Neuronal stem cell (in vitro differentiated cells): ENCODE results near the gene BRD3.

Experiments
- DNase-seq: peaks from one replicate; pipeline ENCODE4 v3.0.0-alpha.2; 2013; ENCODE audit warnings: low spot score
- H2AFZ ChIP-seq: one replicate; pipeline ENCODE4 v1.6.1; 2013; ENCODE audit warnings: mild to moderate bottlenecking, low read length, inconsistent platforms
- H2AK5ac ChIP-seq: 2 replicates; pipeline ENCODE4 v1.6.1; 2013; ENCODE audit warnings: low read depth, mild to moderate bottlenecking, inconsistent platforms, low read length, moderate library complexity, mixed read lengths
- H2BK120ac ChIP-seq: 2 replicates; pipeline ENCODE4 v1.6.1; 2013; ENCODE audit warnings: low read depth, mild to moderate bottlenecking, inconsistent platforms, low read length, moderate library complexity, mixed read lengths
- H2BK12ac ChIP-seq: one replicate; pipeline ENCODE4 v1.6.1; 2013; ENCODE audit warnings: low read length, inconsistent platforms
- H2BK15ac ChIP-seq: 2 replicates; pipeline ENCODE4 v1.6.1; 2013; ENCODE audit warnings: mild to moderate bottlenecking, low read length, inconsistent platforms, mixed read lengths
- H2BK5ac ChIP-seq: one replicate; pipeline ENCODE4 v1.6.1; 2013; ENCODE audit warnings: inconsistent platforms, mild to moderate bottlenecking, low read length, moderate library complexity
- H3K14ac ChIP-seq: one replicate; pipeline ENCODE4 v1.6.1; 2013; ENCODE audit warnings: low read length, inconsistent platforms
- H3K18ac ChIP-seq: 2 replicates; pipeline ENCODE4 v1.6.1; 2013; ENCODE audit warnings: low read length, inconsistent platforms
- H3K23ac ChIP-seq: 2 replicates; pipeline ENCODE4 v1.6.1; 2013; ENCODE audit warnings: low read depth, mild to moderate bottlenecking, mixed read lengths, low read length, inconsistent platforms; ENCODE audit not compliant: poor library complexity
- H3K27ac ChIP-seq: replicated peaks from 3 replicates; pipeline ENCODE4 v1.5.1; 2013; ENCODE audit warnings: low read length, inconsistent platforms
- H3K27me3 ChIP-seq, 3 experiments: 2 replicates each; pipeline ENCODE4 v1.6.1; 2013; ENCODE audit warnings: low read length in 3 of 3, mild to moderate bottlenecking in 2 of 3, inconsistent platforms in 1 of 3, low read depth in 1 of 3, mixed read lengths in 1 of 3, moderate library complexity in 1 of 3; ENCODE audit not compliant: control insufficient read depth in 3 of 3, insufficient read depth in 3 of 3
- H3K36me3 ChIP-seq, 2 donors: replicated peaks in 1 of 2; 2 replicates each; pipeline ENCODE4 v1.6.1; 2013; ENCODE audit warnings: low read length in 2 of 2; ENCODE audit not compliant: control insufficient read depth in 2 of 2, insufficient read depth in 2 of 2
- H3K4ac ChIP-seq: 2 replicates; pipeline ENCODE4 v1.6.1; 2013; ENCODE audit warnings: inconsistent platforms, mild to moderate bottlenecking, low read length, moderate library complexity
- H3K4me1 ChIP-seq, 2 donors: 1 replicate in 1 of 2; 2 replicates in 1 of 2; pipeline ENCODE4 v1.6.1; 2013; ENCODE audit warnings: low read length in 2 of 2, low read depth in 1 of 2; ENCODE audit not compliant: control insufficient read depth in 2 of 2, insufficient read depth in 1 of 2
- H3K4me2 ChIP-seq: one replicate; pipeline ENCODE4 v1.6.1; 2013; ENCODE audit warnings: mild to moderate bottlenecking, low read length, inconsistent platforms; ENCODE audit not compliant: insufficient read depth, poor library complexity, severe bottlenecking
- H3K4me3 ChIP-seq, 2 donors: 2 replicates each; pipeline ENCODE4 v1.5.1; 2013; ENCODE audit warnings: low read length in 2 of 2, mild to moderate bottlenecking in 2 of 2, inconsistent platforms in 1 of 2, moderate library complexity in 1 of 2
- H3K79me1 ChIP-seq: one replicate; pipeline ENCODE4 v1.6.1; 2013; ENCODE audit warnings: low read depth, mild to moderate bottlenecking, inconsistent platforms, low read length, moderate library complexity
- H3K9ac ChIP-seq: one replicate; pipeline ENCODE4 v1.6.1; 2013; ENCODE audit warnings: mild to moderate bottlenecking, low read depth, low read length, inconsistent platforms; ENCODE audit not compliant: poor library complexity
- H3K9me3 ChIP-seq, 2 donors: replicated peaks in 1 of 2; 2 replicates each; pipeline versions ENCODE3 to v1.6.1; 2013; ENCODE audit warnings: low read length in 2 of 2, mild to moderate bottlenecking in 2 of 2, inconsistent platforms in 1 of 2, low read depth in 1 of 2, mixed read lengths in 1 of 2, moderate library complexity in 1 of 2; ENCODE audit not compliant: control insufficient read depth in 2 of 2, insufficient read depth in 1 of 2
- H4K8ac ChIP-seq: one replicate; pipeline ENCODE4 v1.6.1; 2013; ENCODE audit warnings: low read depth, mild to moderate bottlenecking, inconsistent platforms, low read length, moderate library complexity
- H4K91ac ChIP-seq: one replicate; pipeline ENCODE4 v1.6.1; 2013; ENCODE audit warnings: low read length, low read depth, mild to moderate bottlenecking, inconsistent platforms; ENCODE audit not compliant: poor library complexity
- WGBS, 2 donors: extraction: QIAGEN DNeasy Blood & Tissue Kit; methylation state at CpG; one replicate each; pipeline ENCODE4 v1.1.7; 2013; ENCODE audit warnings: missing lambda C conversion rate in 2 of 2, mixed read lengths in 1 of 2; ENCODE audit not compliant: insufficient read length in 2 of 2, insufficient replicate concordance in 1 of 2; ENCODE audit errors: extremely low coverage in 2 of 2; 5-methylcytosine and 5-hydroxymethylcytosine counted together

BRD3 gene

DNA sequence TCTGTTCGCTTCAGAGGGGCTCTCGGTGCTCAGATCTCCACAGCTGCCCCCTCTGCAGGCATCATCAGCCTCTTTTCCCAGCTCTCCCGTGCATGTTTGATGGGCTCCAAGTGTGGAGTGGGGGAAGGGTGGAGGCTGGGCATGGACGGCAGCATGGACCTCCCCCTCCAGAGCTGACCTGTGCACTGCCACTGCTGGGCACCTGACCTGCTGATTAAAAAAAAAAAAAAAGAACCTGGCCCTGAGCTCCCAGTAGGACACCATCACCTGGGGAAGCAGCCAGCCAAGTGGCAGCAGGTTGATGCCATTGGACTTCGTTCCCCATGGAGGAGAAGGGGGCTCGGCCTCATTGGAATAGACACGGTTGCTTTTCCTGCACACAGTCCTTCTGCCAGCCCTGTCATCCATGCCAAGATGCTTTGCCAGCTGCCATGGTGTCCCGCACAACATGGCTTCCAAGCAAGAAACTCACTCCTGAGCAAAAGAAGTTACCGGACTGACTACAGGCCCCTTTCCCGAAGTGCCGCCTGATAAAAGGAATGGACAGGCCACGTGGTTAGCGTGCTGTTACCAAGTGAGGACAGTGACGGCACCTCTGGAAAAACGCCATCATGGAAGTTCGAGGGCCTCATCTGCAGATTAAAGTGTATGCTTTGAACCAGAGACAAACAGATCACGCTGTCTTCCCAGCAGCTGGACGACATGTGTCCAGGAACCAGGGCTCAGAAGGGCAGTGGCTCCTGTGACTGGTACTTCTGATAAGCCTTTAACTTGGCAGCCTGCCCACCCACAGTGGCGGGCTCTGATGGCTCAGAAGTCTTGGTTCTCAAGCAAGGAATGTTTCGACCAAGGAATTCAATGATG, 57.3 kb downstream of the BRD3 start:
- no peaks in the 10 kb centered on the region for H3K36me3 ChIP-seq
- no peak overlapping the region for H2BK120ac ChIP-seq
- H3K4me2 ChIP-seq, result no peak overlapping the region
- H3K23ac ChIP-seq, result no peak overlapping the region
- H4K8ac ChIP-seq, result no peak overlapping the region
- H3K14ac ChIP-seq, result no peak overlapping the region
- no peak overlapping the region for H2BK12ac ChIP-seq
- WGBS, 2 donors, result no CpG with 5 or more reads among the region's 20 CpGs
- no peak overlapping the region for H2BK5ac ChIP-seq
- H3K27me3 ChIP-seq, result no peaks in the 10 kb centered on the region
- H3K4me1 ChIP-seq, result no peaks in the 10 kb centered on the region
- no peak overlapping the region for H3K18ac ChIP-seq
- no peak overlapping the region for H2BK15ac ChIP-seq
- no peak overlapping the region for H3K9ac ChIP-seq
- H2AFZ ChIP-seq, result no peak overlapping the region
- no peak overlapping the region for H2AK5ac ChIP-seq
- H3K4ac ChIP-seq, result no peak overlapping the region
- H3K79me1 ChIP-seq, result no peaks in the 10 kb centered on the region
- no peak overlapping the region for H3K4me3 ChIP-seq
- H3K9me3 ChIP-seq, result peaks cover 12 to 14% of the 10 kb centered on the region in 2 donors
- DNase-seq, result no peak
- H3K27ac ChIP-seq, result no peak overlapping the region
- H4K91ac ChIP-seq, result no peak overlapping the region

DNA sequence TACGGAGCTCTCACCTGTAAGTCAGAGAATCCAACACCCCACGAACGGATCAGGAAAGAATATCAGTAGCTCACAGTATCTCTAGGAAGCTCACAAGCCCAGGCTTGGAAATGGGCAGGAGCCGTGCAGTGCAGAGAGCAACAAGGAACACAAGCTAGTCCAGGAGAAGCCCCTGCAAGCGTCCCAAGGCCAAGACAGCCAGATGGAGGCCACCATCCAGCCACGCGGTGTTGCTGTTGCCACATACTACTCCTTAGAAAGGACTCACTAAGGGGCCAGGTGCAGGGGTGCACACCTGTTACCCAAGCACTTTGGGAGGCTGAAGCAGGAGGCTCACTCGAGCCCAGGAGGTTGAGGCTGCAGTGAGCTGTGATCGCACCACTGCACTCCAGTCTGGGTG, 60.3 kb downstream of the BRD3 start:
- DNase-seq, result no peak
- H3K79me1 ChIP-seq, result no peaks in the 10 kb centered on the region
- H3K14ac ChIP-seq, result no peak overlapping the region

DNA sequence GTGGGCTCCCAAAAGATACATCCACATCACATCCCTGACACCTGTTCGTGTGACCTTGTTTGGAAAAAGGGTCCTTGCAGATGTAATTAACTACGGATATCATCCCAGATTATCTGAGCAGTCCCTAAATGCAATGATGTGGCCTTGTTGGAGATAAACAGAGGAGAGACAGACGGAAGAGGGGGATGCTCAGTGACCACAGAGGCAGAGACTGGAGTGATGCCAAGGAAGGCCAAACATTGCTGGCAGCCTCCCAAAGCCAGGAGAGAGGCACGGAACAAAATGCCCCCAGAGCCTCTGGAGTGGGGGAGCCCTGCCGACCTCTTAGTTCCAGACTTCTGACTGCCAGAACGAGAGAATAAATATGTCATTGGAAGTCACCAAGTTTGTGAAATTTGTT, 60.7 kb downstream of the BRD3 start:
- no peak overlapping the region for H3K4ac ChIP-seq

More for the DNA sequence above, 60.3 kb downstream of the BRD3 start:
- no peaks in the 10 kb centered on the region for H3K36me3 ChIP-seq
- H2BK12ac ChIP-seq, result no peak overlapping the region
- H4K91ac ChIP-seq, result no peak overlapping the region
- no peak overlapping the region for H3K4me2 ChIP-seq
- no peaks in the 10 kb centered on the region for H3K4me1 ChIP-seq
- H3K4ac ChIP-seq, result no peak overlapping the region
- H3K4me3 ChIP-seq, result no peak overlapping the region
- no peaks in the 10 kb centered on the region for H3K27me3 ChIP-seq
- no peak overlapping the region for H3K18ac ChIP-seq
- no peak overlapping the region for H2BK15ac ChIP-seq
- H2AK5ac ChIP-seq, result no peak overlapping the region
- H2AFZ ChIP-seq, result no peak overlapping the region
- H3K9ac ChIP-seq, result no peak overlapping the region
- H2BK5ac ChIP-seq, result no peak overlapping the region
- H3K9me3 ChIP-seq, result peaks cover 5 to 7% of the 10 kb centered on the region in 2 donors
- H4K8ac ChIP-seq, result no peak overlapping the region
- no CpG with 5 or more reads among the region's 9 CpGs for WGBS, 2 donors
- no peak overlapping the region for H2BK120ac ChIP-seq
- H3K23ac ChIP-seq, result no peak overlapping the region
- H3K27ac ChIP-seq, result no peak overlapping the region

GRCh38 chr9:134005381-134005780, 62.4 kb downstream of the BRD3 start:
- Histone ChIP-seq H3K14ac (no peak overlapping the region), H3K4me2 (no peak overlapping the region), H3K79me1 (peaks cover 3% of the 10 kb centered on the region), H2BK5ac (peak overlapping the region; percentile 79), H2BK15ac (no peak overlapping the region), H4K8ac (no peak overlapping the region), H3K27ac (no peak overlapping the region), H2AFZ (no peak overlapping the region), H3K23ac (no peak overlapping the region), H2BK120ac (no peak overlapping the region), H3K9ac (no peak overlapping the region), H4K91ac (no peak overlapping the region), H3K36me3 (no peaks in the 10 kb centered on the region), H3K27me3 (peaks cover 0 to 3% (median 0%) of the 10 kb centered on the region in 3 experiments), H2BK12ac (no peak overlapping the region), H3K4ac (no peak overlapping the region), H3K4me1 (no peaks in the 10 kb centered on the region), H3K9me3 (no peaks in the 10 kb centered on the region), H3K4me3 (no peak overlapping the region), H2AK5ac (peak overlapping the region; percentile 83), H3K18ac (no peak overlapping the region)
- WGBS, 2 donors, result no CpG with 5 or more reads among the region's 8 CpGs
- no peak for DNase-seq

More for the DNA sequence above, 60.7 kb downstream of the BRD3 start:
- Histone ChIP-seq H2BK120ac (no peak overlapping the region), H3K79me1 (no peaks in the 10 kb centered on the region), H2AK5ac (no peak overlapping the region), H2BK15ac (no peak overlapping the region), H3K4me3 (no peak overlapping the region), H3K14ac (no peak overlapping the region), H3K9me3 (peaks cover 5 to 7% of the 10 kb centered on the region in 2 donors), H3K23ac (no peak overlapping the region), H3K27me3 (no peaks in the 10 kb centered on the region), H3K18ac (no peak overlapping the region), H3K36me3 (no peaks in the 10 kb centered on the region), H2AFZ (no peak overlapping the region), H4K91ac (no peak overlapping the region), H3K4me2 (no peak overlapping the region), H4K8ac (no peak overlapping the region), H2BK5ac (no peak overlapping the region), H3K4me1 (no peaks in the 10 kb centered on the region), H2BK12ac (no peak overlapping the region), H3K9ac (no peak overlapping the region), H3K27ac (no peak overlapping the region)
- no peak for DNase-seq
- WGBS, 2 donors, result no CpG with 5 or more reads among the region's 6 CpGs
